ENCODE results near the gene FRYL. TPM values are rescaled to one million over a fixed set of nuclear protein-coding genes. Genes with fewer than 3 reads are reported as not detected.

The FRYL gene
- total and polyA plus RNA-seq, 2 of the 8 experiments (the other 6 are each of a cell fraction or from before 2014, with no cell fraction given), result 8.0 to 36.5 TPM

DNA sequence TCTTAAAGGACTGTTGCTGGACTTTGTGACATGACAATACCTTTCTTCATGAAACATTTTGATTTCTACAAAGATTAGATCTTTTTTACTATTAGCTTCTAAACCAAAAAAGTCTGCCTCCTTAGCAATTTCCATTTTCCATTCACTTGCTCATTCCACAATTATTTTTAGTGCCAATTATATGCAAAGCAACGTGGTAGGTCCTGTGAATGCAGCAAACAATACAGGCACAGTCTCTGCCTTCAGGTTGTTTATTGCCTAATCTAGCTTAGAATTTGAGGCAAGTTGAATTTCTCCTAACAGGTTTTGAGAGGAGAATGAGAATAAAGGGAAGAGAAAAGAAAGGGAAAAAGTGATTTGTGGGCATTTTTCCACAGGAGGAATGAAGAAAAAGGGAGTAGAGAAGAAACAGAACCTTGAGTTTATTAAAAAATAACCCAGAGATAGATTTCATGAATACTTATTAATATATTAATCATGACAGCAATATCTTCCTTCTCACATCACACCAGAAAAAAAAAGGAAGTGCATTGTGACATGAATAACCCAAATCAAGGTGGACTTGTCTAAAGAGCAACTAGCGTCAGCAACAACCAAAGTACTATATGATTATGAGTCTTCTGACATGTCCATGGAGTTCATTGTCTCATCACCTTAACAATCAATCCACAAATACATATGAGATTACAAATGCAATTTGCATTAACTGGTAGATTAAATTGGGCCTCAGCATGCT lies 16.3 kb upstream of the FRYL start (continued):
- TF ChIP-seq, protein P1, sequence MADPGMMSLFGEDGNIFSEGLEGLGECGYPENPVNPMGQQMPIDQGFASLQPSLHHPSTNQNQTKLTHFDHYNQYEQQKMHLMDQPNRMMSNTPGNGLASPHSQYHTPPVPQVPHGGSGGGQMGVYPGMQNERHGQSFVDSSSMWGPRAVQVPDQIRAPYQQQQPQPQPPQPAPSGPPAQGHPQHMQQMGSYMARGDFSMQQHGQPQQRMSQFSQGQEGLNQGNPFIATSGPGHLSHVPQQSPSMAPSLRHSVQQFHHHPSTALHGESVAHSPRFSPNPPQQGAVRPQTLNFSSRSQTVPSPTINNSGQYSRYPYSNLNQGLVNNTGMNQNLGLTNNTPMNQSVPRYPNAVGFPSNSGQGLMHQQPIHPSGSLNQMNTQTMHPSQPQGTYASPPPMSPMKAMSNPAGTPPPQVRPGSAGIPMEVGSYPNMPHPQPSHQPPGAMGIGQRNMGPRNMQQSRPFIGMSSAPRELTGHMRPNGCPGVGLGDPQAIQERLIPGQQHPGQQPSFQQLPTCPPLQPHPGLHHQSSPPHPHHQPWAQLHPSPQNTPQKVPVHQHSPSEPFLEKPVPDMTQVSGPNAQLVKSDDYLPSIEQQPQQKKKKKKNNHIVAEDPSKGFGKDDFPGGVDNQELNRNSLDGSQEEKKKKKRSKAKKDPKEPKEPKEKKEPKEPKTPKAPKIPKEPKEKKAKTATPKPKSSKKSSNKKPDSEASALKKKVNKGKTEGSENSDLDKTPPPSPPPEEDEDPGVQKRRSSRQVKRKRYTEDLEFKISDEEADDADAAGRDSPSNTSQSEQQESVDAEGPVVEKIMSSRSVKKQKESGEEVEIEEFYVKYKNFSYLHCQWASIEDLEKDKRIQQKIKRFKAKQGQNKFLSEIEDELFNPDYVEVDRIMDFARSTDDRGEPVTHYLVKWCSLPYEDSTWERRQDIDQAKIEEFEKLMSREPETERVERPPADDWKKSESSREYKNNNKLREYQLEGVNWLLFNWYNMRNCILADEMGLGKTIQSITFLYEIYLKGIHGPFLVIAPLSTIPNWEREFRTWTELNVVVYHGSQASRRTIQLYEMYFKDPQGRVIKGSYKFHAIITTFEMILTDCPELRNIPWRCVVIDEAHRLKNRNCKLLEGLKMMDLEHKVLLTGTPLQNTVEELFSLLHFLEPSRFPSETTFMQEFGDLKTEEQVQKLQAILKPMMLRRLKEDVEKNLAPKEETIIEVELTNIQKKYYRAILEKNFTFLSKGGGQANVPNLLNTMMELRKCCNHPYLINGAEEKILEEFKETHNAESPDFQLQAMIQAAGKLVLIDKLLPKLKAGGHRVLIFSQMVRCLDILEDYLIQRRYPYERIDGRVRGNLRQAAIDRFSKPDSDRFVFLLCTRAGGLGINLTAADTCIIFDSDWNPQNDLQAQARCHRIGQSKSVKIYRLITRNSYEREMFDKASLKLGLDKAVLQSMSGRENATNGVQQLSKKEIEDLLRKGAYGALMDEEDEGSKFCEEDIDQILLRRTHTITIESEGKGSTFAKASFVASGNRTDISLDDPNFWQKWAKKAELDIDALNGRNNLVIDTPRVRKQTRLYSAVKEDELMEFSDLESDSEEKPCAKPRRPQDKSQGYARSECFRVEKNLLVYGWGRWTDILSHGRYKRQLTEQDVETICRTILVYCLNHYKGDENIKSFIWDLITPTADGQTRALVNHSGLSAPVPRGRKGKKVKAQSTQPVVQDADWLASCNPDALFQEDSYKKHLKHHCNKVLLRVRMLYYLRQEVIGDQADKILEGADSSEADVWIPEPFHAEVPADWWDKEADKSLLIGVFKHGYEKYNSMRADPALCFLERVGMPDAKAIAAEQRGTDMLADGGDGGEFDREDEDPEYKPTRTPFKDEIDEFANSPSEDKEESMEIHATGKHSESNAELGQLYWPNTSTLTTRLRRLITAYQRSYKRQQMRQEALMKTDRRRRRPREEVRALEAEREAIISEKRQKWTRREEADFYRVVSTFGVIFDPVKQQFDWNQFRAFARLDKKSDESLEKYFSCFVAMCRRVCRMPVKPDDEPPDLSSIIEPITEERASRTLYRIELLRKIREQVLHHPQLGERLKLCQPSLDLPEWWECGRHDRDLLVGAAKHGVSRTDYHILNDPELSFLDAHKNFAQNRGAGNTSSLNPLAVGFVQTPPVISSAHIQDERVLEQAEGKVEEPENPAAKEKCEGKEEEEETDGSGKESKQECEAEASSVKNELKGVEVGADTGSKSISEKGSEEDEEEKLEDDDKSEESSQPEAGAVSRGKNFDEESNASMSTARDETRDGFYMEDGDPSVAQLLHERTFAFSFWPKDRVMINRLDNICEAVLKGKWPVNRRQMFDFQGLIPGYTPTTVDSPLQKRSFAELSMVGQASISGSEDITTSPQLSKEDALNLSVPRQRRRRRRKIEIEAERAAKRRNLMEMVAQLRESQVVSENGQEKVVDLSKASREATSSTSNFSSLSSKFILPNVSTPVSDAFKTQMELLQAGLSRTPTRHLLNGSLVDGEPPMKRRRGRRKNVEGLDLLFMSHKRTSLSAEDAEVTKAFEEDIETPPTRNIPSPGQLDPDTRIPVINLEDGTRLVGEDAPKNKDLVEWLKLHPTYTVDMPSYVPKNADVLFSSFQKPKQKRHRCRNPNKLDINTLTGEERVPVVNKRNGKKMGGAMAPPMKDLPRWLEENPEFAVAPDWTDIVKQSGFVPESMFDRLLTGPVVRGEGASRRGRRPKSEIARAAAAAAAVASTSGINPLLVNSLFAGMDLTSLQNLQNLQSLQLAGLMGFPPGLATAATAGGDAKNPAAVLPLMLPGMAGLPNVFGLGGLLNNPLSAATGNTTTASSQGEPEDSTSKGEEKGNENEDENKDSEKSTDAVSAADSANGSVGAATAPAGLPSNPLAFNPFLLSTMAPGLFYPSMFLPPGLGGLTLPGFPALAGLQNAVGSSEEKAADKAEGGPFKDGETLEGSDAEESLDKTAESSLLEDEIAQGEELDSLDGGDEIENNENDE (IDR thresholded peaks at IDR 0.05; ENCODE audit: insufficient replicate concordance, low read length), result no peak
- TF ChIP-seq, protein P2, sequence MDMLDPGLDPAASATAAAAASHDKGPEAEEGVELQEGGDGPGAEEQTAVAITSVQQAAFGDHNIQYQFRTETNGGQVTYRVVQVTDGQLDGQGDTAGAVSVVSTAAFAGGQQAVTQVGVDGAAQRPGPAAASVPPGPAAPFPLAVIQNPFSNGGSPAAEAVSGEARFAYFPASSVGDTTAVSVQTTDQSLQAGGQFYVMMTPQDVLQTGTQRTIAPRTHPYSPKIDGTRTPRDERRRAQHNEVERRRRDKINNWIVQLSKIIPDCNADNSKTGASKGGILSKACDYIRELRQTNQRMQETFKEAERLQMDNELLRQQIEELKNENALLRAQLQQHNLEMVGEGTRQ (IDR thresholded peaks at IDR 0.05; ENCODE audit: low read length), result no peak
- TF ChIP-seq, protein P3, sequence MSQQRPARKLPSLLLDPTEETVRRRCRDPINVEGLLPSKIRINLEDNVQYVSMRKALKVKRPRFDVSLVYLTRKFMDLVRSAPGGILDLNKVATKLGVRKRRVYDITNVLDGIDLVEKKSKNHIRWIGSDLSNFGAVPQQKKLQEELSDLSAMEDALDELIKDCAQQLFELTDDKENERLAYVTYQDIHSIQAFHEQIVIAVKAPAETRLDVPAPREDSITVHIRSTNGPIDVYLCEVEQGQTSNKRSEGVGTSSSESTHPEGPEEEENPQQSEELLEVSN (IDR thresholded peaks at IDR 0.05), result no peak
- TF ChIP-seq, protein P4, sequence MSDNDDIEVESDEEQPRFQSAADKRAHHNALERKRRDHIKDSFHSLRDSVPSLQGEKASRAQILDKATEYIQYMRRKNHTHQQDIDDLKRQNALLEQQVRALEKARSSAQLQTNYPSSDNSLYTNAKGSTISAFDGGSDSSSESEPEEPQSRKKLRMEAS (IDR thresholded peaks at IDR 0.05), result no peak
- no peak for TF ChIP-seq CHD2 (IDR thresholded peaks at IDR 0.05; ENCODE audit: low read length)
- TF ChIP-seq EP300 (IDR thresholded peaks at IDR 0.05; ENCODE audit: borderline replicate concordance in 1 of 2, low read depth in 2 of 2, low read length in 2 of 2), result no peak
- no peak for TF ChIP-seq ASH2L (IDR thresholded peaks at IDR 0.05; ENCODE audit: low read length)
- TF ChIP-seq SUZ12 (IDR thresholded peaks at IDR 0.05; ENCODE audit: low read length), result no peak

Measured in H1 (cell line).